NCI-H82 treated with DMSO at 0.1 percent for 48 hours (cell line): Measurements from ENCODE around the gene CHN1.

Experiments
- DNase-seq: peaks from one replicate; lab custom pipeline; 2025; ENCODE audit not compliant: unreplicated experiment; lab: John Stamatoyannopoulos, UW

The CHN1 gene

DNA sequence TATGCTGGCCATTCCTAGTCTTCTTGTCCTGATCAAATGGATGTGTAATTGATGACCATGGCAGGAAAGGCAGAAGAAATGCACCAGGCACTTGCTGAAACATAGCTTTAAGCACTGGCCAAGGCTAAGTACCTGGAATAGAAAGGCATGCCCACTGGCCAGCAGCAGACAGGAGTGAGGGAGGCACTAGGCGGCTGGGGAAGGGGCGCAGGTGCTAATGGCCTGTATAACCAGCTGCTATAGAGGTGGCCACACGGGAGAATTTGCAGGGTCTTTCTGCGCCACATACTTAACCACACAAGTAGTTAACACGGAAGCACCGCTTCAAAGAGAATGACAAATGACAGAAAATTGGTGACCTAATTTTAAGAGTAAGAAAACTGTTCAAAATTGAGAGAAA lies 174.6 kb downstream of the CHN1 start:
- no peak for DNase-seq

DNA sequence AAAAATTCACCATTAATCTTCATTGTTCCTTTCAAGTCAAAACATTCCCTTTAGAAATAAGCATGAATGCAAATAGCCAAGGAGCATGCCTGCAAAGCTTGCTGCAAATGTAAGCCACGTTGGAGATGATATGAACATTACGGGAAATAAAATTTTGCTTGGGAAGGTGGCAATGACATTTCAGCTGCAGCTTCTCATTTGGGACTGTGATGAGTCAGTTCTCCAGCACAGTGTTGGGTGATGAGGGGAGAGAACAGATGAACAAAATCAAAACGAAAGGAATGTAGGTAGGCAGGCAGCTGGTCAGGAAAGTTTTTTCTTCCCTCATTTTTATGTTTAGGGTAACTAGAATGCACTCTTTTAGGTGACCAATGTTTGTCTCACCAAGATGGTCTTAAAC lies 175.6 kb downstream of the CHN1 start:
- DNase-seq = no peak

DNA sequence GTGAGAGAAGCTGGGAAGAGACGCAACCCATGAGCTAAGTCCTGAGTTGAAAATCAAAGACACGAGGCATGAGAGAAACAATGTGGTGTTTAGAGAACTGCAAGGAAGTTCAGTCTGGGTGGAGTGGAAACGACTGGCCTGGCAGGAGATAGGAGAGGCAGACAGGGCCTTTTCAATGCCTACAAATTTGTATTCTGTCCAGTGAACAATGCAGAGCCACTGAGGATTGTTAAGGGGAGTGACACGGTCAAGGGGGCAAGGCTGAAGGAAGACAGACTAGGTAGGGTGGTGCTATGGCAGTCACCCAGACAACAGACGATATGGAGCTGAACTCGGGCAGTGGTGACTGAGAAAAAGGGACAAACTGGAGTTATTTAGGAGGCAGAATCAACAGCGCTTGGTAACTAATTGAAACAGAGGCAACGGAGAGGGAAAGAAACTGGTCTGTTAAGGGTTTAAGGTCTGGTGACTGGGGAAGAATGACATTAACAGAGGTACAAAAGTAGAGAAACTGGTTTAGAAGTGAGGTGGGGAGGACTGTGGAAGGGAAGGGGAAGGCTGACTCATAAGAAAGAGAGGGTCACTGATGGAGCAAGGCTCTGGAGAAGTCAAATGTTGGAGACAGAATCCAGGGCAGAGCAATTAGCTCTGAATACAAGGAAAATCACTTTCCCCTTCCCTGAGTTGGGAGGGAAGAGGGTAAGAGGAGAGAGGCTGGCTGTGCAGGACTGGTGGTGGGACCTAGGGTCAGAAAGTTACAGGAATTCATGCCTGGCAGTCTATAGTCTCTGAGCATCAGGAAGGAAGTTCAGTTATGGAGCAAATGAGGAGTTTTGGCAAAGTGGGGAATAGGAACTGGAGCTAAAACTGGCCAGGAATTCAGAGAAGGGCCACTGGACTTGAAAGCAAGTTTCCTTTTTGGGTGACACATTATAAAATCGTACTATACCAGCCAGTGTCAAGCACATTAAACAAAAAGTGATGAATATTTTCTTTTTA lies 177.5 kb downstream of the CHN1 start:
- DNase-seq = no peak

DNA sequence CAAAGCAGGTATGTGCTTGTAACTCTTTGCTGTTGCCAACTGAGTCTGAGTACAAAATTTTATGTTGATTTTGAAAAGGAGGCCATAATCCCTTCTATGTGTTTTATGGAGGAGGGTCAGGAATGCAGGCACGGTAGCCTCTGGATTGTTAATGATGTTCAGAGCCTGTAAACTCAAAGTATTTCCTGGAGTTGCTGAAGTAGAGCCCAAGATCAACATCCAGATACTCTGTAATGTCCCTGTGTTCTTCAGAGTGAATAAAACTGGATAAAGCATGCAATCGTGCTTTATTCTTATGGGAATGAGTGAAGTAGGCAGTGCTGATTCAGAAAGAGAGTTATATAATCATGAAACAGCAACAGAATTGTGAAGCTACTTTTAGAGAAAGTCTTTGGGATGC lies 179.1 kb downstream of the CHN1 start:
- DNase-seq = no peak

- DNase-seq = no peak
These were observed 181.1 kb downstream of the CHN1 start for GRCh38 chr2:174824068-174824467.

DNA sequence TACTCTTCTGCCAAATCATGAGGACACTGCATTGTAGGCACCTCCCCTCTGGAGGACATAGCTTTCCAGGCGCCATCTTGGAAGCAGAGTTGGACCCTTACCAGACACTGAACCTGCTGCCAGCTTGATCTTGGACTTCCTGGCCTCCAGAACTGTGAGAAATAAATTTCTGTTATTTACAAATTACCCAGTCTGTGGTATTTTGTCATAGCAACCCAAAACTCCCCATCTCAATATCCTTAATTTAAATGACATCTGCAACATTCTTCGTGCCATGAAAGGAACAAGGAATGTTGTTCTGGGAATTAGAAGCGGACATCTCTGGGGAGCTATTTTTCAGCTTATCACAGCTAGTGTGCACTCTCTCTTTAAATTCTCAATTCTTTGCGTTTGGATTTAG lies 183.6 kb downstream of the CHN1 start:
- no peak for DNase-seq

DNA sequence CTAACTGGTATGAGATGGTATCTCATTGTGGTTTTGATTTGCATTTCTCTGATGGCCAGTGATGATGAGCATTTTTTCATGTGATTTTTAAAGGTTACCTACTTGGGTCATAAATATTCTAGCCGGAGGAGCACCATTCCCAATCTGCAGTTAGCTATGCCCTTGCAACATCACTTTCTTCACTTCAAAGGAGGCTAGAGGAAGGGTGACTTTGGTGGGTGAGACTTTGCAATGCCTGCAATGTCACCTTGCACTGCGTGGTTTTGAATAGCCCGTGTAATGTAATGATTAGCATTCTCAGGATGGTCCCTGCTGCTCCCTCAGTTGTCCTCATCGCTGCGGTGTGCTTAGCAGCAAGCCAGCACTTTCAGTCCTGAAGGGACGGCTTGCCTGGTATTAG lies 184.8 kb downstream of the CHN1 start:
- no peak for DNase-seq

DNA sequence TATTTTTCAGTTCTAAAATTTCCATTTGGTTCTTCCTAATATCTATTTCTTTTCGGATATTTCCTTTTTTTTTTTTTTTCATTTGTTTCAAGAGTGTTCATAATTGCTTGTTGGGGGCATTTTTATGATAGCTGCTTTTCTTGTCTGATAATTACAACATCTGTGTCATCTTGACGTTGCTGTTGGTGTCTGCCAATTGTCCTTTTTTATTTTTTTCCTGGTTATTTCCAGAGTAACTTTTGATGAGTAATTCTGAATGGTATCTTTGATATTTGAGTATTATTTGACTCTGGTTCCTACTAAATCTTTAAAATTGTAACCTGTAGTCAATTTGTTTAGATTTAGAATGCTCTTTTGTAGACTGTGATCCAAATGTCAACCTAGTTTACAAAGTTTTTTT lies 189.7 kb downstream of the CHN1 start:
- DNase-seq = no peak

- no peak for DNase-seq
These were observed 193.1 kb downstream of the CHN1 start for GRCh38 chr2:174812037-174812436.

- no peak for DNase-seq
These were observed 197.2 kb downstream of the CHN1 start for GRCh38 chr2:174807931-174808330.

DNA sequence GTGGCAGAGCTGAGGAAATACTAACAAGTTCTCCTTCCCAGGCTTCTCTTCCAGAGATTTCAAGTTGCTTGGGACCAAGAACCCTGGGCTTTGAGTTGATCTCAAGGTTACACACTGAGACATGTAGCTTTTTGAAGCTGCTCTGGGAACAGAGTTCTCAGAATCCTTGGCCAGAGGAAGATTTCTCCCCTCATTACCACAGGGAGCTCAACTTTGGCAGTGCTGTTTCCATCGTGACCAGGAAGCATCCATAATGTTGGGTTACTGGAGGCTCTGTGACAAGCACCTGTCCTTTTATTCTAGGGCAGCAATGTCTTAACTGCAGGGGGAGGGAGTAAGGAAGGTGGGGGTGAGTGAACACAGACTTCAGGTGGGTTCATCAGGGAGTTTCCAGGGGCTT lies 199.4 kb downstream of the CHN1 start:
- no peak for DNase-seq

- DNase-seq = no peak
These were observed 202.7 kb downstream of the CHN1 start for GRCh38 chr2:174802459-174802858.

DNA sequence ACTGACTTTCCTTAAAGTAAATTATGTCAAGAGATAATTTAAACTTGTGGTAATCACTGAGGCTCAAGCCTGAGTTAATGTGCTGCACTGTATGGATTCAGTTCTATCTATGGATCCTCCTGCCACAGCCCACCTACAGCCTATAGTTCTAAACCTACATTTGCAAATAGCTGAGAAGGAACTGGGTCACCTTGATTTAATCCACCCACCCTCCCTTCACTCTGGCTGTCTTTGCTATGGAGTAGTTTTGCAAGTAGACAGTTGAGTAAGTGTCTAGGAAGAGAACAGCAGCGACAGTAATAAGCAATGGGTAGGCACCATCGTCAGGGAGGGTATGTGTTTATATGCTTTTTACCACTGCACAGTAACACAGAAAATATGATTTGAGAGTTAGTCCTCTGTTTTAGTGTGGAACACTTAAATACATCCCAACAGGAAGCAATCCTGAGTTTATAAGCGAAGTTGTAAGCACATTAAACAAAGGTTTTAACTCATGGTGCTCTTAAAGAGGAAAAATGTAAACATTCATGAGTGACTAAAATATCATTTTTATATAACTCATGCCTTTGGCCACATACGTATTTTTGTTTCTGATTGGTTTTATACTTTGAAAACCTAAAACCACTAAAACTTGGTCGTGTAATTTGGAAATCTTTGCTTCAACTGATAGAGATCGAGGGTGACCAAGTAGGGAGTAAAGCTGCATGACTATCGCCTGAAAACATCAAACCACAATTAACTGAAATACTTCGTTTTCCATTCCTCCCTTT lies 204.6 kb downstream of the CHN1 start:
- no peak for DNase-seq

DNA sequence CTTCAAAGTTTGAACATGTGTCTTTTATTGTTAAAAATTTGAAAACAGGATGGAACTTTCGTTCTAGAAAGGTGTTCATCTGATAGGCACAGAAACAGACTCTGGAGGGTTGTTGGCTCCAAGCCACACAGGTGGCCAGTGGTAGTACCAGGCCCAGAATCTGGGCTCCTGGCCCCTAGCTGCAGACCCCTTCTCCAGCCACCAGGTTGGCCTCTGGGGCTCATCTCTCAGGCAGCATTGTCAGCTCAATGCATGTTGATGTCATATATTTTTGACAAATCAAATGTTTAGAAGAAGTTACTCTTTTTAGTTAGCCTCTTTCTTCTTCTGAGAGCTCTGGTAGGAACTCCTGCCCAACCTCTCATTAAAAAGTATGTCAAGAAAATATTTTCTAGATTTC lies 206.4 kb downstream of the CHN1 start:
- DNase-seq = no peak

DNA sequence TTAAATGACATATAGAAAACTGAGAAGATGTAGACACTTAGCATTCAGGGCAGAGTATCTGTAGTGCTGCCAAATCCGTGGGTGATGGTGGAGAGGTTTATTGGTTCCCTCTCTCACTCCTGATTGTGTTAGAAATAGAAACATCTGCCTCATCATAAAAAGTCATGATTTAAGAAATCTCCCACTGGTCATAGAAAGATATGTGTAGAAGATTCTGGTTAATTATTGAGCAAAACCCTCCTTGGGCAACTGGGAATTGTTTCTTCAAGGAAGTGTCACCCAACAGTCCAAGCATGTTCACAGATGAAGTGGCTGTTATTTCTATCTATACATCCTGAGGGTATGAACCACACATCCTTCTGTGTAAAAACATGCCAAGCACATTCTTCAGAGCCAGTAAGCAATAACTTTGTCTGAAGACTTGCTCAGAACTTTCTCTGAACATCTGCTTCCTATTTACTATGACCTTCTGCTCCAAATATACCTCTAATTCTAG lies 207.4 kb downstream of the CHN1 start:
- no peak for DNase-seq

DNA sequence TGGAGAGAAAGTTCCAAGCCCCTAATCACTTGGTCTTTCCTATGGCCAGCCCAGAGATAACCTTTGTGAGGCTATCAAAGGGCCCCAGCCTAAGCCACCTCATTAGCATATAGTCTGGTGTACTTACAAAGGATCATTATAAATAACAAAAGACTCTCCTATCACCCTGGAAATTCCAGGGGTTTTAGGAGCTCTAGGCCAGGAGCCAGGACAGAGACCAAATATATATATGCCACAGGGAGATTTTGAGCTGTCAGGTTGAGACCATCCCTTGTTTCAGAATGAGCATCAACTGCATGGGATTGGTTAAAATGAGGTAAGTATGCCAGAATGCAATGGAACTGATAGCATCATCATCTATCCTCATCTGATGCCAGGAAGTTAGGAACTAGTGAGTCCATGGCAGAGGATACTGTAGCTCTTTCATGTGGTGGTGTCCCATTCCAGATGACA lies 208.8 kb downstream of the CHN1 start:
- no peak for DNase-seq

DNA sequence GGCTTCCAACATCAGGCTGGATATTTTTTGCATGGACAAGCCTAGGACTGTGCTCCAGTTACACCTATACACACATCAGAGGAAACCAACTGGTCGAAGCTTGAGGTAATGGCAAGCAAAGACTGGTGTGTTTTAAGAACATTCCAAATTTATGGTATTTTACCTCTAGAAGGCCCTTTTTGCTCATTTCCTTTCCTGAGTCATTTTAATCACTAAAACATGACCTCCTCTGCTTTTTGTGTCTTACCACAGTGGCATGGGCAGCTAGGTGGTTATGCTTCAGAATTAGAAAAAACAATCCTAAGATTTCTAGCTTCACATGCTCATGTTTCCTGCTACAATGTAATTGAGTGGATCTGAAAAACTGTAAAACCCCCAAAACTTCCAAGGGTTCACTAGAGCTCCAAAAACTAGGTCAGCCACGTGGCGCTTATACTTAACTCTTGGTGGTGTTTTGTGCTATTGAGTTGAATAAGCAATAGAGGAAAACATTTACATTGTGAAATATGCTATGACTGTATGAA lies 210.3 kb downstream of the CHN1 start:
- no peak for DNase-seq

DNA sequence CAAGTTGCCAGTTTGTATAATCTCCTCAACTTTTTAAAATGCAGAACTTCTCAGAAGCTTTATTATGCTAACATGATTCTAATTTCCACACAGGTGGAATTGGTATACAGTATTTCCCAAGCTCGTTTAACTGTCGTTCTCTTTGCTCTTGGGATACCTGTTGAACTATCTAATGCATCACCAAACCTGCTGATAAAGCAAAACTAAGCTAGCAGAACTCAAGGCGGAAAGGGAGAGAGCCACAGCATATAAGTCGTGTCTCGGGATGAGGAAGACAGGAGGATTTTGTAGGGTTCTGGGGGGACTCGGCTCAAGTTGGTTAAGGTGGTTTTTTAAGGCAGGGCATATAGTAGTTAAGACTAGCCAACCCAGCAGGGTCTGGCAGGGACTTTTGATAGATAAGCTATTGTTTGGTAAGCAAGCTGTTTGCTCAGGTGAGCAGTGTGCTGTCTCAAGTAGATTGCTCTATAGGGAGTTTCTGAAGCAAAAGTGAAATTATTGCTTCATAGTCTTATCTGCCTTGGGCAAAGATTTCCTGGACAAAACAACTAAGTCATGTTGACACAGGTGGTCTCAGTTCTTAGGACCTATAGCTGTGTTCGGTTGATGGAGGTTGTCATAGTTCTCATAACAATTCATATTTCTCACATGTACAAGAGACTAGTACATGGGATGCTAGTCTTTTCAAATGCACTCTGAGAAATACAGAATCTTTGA lies 212.7 kb downstream of the CHN1 start:
- DNase-seq = no peak

DNA sequence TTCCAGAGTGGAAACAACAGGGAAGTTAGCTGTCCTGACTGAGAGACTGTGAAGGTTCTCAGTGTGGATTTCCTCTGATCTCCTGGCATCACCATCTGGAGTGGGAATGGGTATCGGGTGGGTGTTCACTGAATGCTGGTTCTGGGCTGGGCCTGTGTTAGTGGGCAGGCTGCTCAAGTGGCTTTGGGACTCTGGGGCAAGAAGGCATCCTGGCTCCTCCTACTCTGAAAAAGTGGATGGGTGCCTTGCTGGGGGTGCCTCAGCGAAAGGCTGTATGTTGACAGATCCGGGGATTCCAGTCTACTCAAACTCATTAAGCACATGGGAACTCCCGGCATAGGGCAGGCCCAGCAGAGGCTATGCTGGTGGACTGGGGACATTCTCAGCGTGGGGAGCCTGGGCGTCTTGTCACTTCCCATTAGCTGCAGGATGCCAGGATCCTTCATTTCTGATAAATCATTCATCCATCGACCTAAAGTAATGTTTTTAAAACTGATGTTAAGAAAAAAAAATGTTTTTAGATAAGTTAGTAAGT lies 213.4 kb downstream of the CHN1 start:
- no peak for DNase-seq

DNA sequence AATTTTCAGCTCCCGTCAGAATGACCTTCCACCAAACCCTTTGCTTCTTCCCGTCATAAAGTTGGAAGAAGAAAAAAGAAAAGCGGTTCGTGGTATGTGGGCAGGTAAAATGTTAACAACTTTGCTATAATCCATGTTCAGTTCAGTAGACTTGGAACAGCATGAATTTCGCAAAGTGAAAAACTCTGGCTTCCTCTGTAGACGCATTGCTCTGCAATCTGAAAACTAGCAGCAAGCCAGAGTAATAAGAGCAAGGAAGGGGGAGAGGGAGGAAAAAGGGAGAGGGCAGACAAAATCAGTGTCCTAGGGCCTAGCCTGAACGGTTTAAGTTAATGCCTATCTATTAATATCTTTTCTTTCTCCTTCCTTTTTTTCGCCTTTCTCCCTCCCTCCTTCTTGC lies 214.2 kb downstream of the CHN1 start:
- DNase-seq = no peak

DNA sequence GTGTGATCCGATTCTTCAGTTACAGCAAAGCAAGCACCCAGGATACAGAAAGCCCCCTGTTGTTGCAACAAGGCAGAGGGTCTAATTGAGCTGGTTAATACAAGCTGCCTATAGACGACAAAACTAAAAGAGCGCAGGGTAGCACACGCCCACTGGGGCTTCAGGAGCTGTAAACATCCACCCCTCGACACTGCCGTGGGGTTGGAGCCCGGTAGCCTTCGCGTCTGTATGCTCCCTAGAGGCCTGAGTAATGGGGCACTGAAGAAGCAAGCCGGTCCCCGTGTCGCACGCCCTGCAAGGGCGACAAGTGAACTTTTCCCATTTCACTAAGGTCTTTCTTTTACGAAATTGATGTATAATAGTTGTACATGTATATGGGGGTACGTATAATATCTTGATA lies 216.2 kb downstream of the CHN1 start:
- no peak for DNase-seq
